ENCODE data around the gene AFMID.

Gene AFMID

DNA sequence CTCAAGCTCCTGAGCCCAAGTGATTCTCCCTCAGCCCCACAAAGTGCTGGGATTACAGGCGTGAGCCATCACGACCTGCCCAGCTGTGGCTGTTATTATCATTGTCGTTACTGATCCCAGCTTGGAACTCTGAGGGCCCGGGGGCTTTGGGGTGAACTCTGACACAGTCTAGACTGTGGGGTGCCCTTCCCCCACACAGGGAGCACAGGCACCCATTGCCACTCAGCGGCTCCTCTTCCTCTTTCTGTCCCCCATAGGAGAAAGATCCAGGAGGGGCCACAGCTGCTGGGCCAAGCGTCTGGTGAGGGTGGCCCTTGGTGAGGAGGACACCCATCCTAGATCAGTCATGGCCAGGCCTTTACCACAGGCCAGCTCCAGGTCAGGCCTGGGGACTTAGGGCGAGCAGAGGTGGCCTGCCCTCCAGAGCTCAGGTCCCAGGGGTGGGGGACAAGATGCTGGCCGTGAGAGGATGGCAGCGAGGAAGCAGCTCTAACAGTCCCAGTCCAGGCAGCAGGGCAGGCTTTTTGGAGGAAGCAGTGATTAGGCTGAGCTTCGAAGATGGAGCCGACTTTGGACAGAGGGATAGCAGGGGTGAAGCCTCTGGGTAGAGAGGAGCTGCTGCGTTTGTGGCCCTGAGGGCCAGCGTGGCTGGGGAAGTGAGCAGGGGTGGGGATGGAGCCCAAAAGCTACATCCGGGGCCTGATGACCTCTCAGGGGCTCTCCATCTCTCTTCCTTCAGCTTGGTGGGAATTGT, 69.0 kb downstream of the AFMID start:
- Histone ChIP-seq H3K4me3 (replicated peaks; ENCODE audit: low read depth, low read length) (no peak overlapping the region), H3K36me3 (ENCODE audit: control insufficient read depth, insufficient read depth, low read length) (no peaks in the 10 kb centered on the region), H3K27me3 (replicated peaks; ENCODE audit: control insufficient read depth, insufficient read depth, low read length) (no peaks in the 10 kb centered on the region)
- DNase-seq (ENCODE audit: extremely low read depth, insufficient read length), result no peak
- TF ChIP-seq, protein P1, sequence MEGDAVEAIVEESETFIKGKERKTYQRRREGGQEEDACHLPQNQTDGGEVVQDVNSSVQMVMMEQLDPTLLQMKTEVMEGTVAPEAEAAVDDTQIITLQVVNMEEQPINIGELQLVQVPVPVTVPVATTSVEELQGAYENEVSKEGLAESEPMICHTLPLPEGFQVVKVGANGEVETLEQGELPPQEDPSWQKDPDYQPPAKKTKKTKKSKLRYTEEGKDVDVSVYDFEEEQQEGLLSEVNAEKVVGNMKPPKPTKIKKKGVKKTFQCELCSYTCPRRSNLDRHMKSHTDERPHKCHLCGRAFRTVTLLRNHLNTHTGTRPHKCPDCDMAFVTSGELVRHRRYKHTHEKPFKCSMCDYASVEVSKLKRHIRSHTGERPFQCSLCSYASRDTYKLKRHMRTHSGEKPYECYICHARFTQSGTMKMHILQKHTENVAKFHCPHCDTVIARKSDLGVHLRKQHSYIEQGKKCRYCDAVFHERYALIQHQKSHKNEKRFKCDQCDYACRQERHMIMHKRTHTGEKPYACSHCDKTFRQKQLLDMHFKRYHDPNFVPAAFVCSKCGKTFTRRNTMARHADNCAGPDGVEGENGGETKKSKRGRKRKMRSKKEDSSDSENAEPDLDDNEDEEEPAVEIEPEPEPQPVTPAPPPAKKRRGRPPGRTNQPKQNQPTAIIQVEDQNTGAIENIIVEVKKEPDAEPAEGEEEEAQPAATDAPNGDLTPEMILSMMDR (IDR thresholded peaks at IDR 0.05; ENCODE audit: insufficient read depth, low read length, poor library complexity, severe bottlenecking), result no peak

DNA sequence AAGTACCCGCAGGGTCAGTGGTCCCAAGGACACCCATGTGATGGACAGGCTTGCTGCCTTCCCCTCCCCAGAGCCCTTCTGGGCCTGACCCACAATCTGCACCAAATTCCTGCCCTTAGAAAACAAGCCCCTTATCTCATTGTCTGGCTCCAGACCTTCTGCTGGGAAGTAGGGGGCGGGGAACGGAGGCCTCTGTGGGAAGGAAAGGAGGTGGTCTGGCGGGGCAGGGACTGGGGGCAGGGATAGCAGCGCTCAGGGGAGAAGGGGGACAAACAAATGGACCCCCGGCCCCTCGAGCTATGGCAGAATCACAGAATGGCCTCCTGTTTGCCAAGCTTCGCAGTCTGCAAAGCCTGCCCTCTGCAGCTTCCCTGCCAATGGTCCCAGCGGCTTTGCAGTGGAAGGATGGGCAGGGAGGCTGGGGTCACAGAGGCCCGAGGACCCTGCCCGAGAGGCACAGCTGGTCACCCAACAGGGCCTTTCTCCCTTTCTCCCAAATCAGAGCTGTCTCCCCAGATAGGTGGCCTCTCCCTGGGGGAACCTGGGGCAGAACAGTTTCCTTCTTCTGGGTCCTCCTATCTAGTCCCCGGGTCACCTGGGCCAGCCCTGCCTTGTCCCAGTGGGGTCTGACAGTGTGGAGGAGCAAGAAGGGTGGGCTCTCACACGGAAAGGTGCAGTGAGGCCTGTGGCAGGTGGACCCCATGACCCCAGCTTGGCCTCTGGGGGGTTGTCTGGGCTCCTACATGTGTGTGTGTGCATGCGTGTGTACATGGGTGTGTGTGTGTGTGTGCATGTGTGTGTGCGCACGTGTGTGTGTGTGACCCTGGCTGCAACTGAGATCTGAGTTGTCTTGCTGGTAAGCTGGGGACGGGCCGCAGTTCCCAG, 69.8 kb downstream of the AFMID start:
- TF ChIP-seq, protein P1 (IDR thresholded peaks at IDR 0.05; ENCODE audit: insufficient read depth, low read length, poor library complexity, severe bottlenecking), result no peak
- no peak for DNase-seq (ENCODE audit: extremely low read depth, insufficient read length)
- Histone ChIP-seq H3K36me3 (ENCODE audit: control insufficient read depth, insufficient read depth, low read length) (no peaks in the 10 kb centered on the region), H3K27me3 (replicated peaks; ENCODE audit: control insufficient read depth, insufficient read depth, low read length) (no peaks in the 10 kb centered on the region), H3K4me3 (replicated peaks; ENCODE audit: low read depth, low read length) (no peak overlapping the region)

Measured in GM06990 (cell line).